ENCODE results near the gene POLD1. TPM values are rescaled to one million over a fixed set of nuclear protein-coding genes. Genes with fewer than 3 reads are reported as not detected.

POLD1 gene
- total RNA-seq, 4 donors from 2014 or later = 7.2 to 13.7 (median 10.3) TPM

- peaks cover 0 to 5% (median 0%) of the 10 kb centered on the region in 3 donors for H3K4me1 ChIP-seq
- peak overlapping the region; percentile 34 to 84 (median 78) for H3K27ac ChIP-seq
- H3K36me3 ChIP-seq = no peaks in the 10 kb centered on the region
- H3K4me3 ChIP-seq = peak overlapping the region; percentile 44 to 60
- no peaks in the 10 kb centered on the region for H3K27me3 ChIP-seq
- ATAC-seq = peak; percentile 93
- H3K9me3 ChIP-seq = no peaks in the 10 kb centered on the region
- 12% methylated on average over 5 to 20 of the region's 34 CpGs for WGBS, 2 donors (ENCODE audit: low coverage in 1 of 2)
- TF ChIP-seq CTCF (IDR thresholded peaks at IDR 0.05) (peak in 3 of 4 experiments; percentile 89 to 97 (median 93)), POLR2AphosphoS5 (IDR thresholded peaks at IDR 0.05) (no peak), POLR2A (IDR thresholded peaks at IDR 0.05) (peak in 1 of 2 donors; percentile 12)
These were observed 15.2 kb upstream of the POLD1 start for GRCh38 chr19:50368649-50369570.

DNA sequence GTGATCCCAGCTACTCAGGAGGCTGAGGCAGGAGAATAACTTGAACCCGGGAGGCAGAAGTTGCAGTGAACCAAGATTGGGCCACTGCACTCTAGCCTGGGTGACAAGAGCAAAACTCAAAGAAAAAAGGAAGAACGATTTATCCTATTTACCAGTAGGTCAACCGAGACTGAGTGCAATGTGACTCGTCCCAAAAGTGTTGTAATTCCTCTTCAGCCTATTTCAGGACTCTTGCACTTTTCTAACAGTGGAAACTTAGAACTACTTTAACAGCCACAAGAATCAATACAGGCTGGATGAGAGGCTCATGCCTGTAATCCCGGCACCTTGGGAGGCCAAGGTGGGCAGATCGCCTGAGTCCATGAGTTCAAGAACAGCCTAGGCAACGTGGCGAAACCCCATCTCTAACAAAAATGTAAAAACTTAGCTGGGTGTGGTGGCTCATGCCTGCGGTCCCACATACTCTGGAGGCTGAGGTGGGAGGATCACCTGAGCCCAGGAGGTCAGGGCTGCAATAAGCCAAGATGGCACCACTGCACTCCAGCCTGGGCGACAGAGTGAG is 12.2 kb upstream of the POLD1 start:
- Histone ChIP-seq H3K27ac (no peak overlapping the region), H3K4me1 (peaks cover 0 to 15% (median under 1%) of the 10 kb centered on the region in 3 donors), H3K27me3 (no peaks in the 10 kb centered on the region), H3K9me3 (no peaks in the 10 kb centered on the region), H3K4me3 (no peak overlapping the region), H3K36me3 (no peaks in the 10 kb centered on the region)
- WGBS, 2 donors (ENCODE audit: low coverage in 1 of 2) = 71 to 83% methylated on average over 4 to 6 of the region's 10 CpGs
- no peak for TF ChIP-seq EP300 (IDR thresholded peaks at IDR 0.05)
- no peak for TF ChIP-seq CTCF (IDR thresholded peaks at IDR 0.05)
- no peak for TF ChIP-seq POLR2A (IDR thresholded peaks at IDR 0.05)
- TF ChIP-seq POLR2AphosphoS5 (IDR thresholded peaks at IDR 0.05) = no peak
- no peak for ATAC-seq

DNA sequence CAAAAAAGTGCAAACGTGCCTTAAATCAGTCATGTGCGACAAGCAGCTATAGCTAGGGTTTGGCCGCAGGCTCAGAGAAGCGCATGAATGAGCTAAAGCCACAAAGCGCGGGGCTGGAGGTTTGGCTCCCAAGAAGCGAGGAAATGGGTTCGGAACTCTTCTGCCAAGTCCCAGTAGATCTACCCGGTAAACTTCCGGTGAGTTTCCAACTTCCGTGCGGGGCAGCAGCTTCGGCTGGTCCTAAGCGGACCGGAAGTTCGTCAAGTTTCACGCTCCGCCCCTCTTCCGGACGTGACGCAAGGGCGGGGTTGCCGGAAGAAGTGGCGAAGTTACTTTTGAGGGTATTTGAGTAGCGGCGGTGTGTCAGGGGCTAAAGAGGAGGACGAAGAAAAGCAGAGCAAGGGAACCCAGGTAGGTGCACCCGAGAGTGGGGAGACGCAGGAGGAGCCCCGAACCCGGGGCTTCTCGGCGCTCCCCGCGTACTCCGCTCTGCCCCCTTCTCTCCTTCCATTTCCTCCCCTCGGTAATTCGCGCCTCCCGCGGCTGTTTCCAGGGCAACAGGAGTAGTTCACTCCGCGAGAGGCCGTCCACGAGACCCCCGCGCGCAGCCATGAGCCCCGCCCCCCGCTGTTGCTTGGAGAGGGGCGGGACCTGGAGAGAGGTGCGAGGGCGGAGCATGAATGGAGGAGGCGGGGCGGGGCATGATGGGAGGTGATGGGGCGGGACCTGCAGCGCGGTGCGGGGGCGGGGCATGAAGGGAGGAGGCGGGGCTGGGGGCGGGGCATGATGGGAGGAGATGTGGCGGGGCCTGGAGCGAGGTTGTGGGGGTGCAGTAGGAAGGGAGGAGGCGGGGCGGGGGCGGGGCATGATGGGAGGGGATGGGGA is 7.7 kb upstream of the POLD1 start, which contains the start of gene NR1H2:
Gene NR1H2 (plus strand): TSS at position 292 of the 885 bp plus-strand sequence. CDS start 1,149 bp downstream, outside the sequence.
- Histone ChIP-seq H3K27me3 (no peaks in the 10 kb centered on the region), H3K27ac (peak within 1 kb of the TSS; percentile 92 to 100 (median 98)), H3K36me3 (peaks cover 0 to 42% of the 10 kb centered on the region in 2 donors), H3K4me1 (peaks cover 0 to 31% (median 3%) of the 10 kb centered on the region in 3 donors), H3K4me3 (peak within 1 kb of the TSS; percentile 71 to 94), H3K9me3 (no peaks in the 10 kb centered on the region)
- 1 to 5% methylated on average over 22 to 26 of the region's 67 CpGs for WGBS, 2 donors (ENCODE audit: low coverage in 1 of 2)
- ATAC-seq = peak; percentile 97
- TF ChIP-seq POLR2A (IDR thresholded peaks at IDR 0.05) (peak; percentile 68 to 84), EP300 (IDR thresholded peaks at IDR 0.05) (no peak), CTCF (IDR thresholded peaks at IDR 0.05) (peak in 1 of 4 experiments; percentile 20), POLR2AphosphoS5 (IDR thresholded peaks at IDR 0.05) (peak; percentile 88)

DNA sequence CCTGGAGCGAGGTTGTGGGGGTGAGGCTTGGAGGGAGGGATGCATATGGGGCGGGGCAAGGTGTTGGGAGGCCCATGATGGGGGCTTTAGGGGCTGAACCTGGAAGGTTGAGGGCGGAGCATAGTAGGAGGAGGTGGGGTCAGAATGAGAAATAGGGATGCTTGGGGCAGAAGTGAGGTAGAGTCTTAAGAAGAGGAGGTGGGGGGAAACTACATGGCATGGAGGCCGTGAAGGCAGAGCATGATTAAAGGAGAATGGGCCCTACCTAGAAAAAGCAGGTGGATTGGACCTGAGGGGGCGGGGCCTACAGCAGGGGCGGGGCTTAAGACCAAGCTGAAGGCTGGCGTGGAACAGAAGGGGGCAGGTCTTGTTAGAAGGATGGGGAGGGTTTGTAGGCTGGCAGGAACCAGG is 7.1 kb upstream of the POLD1 start:
- WGBS, 2 donors (ENCODE audit: low coverage in 1 of 2) = 23 to 37% methylated on average over 4 to 7 of the region's 7 CpGs

More for the DNA sequence above, 7.1 kb upstream of the POLD1 start:
- Histone ChIP-seq H3K27me3 (no peaks in the 10 kb centered on the region), H3K4me3 (peak overlapping the region; percentile 71 to 94), H3K36me3 (peaks cover 0 to 49% of the 10 kb centered on the region in 2 donors), H3K4me1 (peaks cover 0 to 31% (median 3%) of the 10 kb centered on the region in 3 donors), H3K9me3 (no peaks in the 10 kb centered on the region), H3K27ac (peak overlapping the region; percentile 92 to 100 (median 98))
- TF ChIP-seq CTCF (IDR thresholded peaks at IDR 0.05) (no peak), EP300 (IDR thresholded peaks at IDR 0.05) (no peak), POLR2AphosphoS5 (IDR thresholded peaks at IDR 0.05) (no peak), POLR2A (IDR thresholded peaks at IDR 0.05) (no peak)
- ATAC-seq = peak; percentile 2

Measured in gastroesophageal sphincter (tissue), 4 donors.